ENCODE measurements around the gene ADORA2B.

The ADORA2B gene

GRCh38 chr17:15942207-15942833 is 2.6 kb upstream of the ADORA2B start:
- H3K9me3 ChIP-seq (ENCODE audit: control insufficient read depth, insufficient read depth, low read depth, low read length), result 0 out of 2 replicates have a peak, but pooled peaks cover 6% of the 10 kb centered on the region
- H3K27me3 ChIP-seq (ENCODE audit: control insufficient read depth, insufficient read depth, low read length), result peaks cover 48% of the 10 kb centered on the region
- H3K27ac ChIP-seq (ENCODE audit: low read depth, low read length), result no peak overlapping the region
- H3K9ac ChIP-seq (ENCODE audit: low read length), result no peak overlapping the region
- no peaks in the 10 kb centered on the region for H3K36me3 ChIP-seq (ENCODE audit: control insufficient read depth, insufficient read depth, low read length)
- peaks cover 18% of the 10 kb centered on the region for H3K4me1 ChIP-seq (ENCODE audit: control insufficient read depth, insufficient read depth, low read length)
- H3K4me3 ChIP-seq (ENCODE audit: low read depth, low read length), result no peak overlapping the region

- H3K9me3 ChIP-seq (ENCODE audit: control insufficient read depth, insufficient read depth, low read depth, low read length), result 0 out of 2 replicates have a peak, but pooled peaks cover 6% of the 10 kb centered on the region
- H3K9ac ChIP-seq (ENCODE audit: low read length), result peak overlapping the region; percentile 84
- peaks cover 48% of the 10 kb centered on the region for H3K27me3 ChIP-seq (ENCODE audit: control insufficient read depth, insufficient read depth, low read length)
- peak overlapping the region; percentile 96 for H3K4me3 ChIP-seq (ENCODE audit: low read depth, low read length)
- H3K4me1 ChIP-seq (ENCODE audit: control insufficient read depth, insufficient read depth, low read length), result peaks cover 30% of the 10 kb centered on the region
- no peak overlapping the region for H3K27ac ChIP-seq (ENCODE audit: low read depth, low read length)
- H3K36me3 ChIP-seq (ENCODE audit: control insufficient read depth, insufficient read depth, low read length), result no peaks in the 10 kb centered on the region
Measured at GRCh38 chr17:15943971-15944758, 765 bp upstream of the ADORA2B start.

GRCh38 chr17:15945527-15946191 is 729 bp downstream of the ADORA2B start:
- Histone ChIP-seq H3K27ac (ENCODE audit: low read depth, low read length) (no peak overlapping the region), H3K9me3 (ENCODE audit: control insufficient read depth, insufficient read depth, low read depth, low read length) (0 out of 2 replicates have a peak, but pooled peaks cover 6% of the 10 kb centered on the region), H3K9ac (ENCODE audit: low read length) (peak overlapping the region; percentile 84), H3K4me3 (ENCODE audit: low read depth, low read length) (peak overlapping the region; percentile 96), H3K36me3 (ENCODE audit: control insufficient read depth, insufficient read depth, low read length) (peaks cover 4% of the 10 kb centered on the region; the same call in 1 of the 2 replicates), H3K4me1 (ENCODE audit: control insufficient read depth, insufficient read depth, low read length) (peaks cover 30% of the 10 kb centered on the region), H3K27me3 (ENCODE audit: control insufficient read depth, insufficient read depth, low read length) (peaks cover 48% of the 10 kb centered on the region)

GRCh38 chr17:15946611-15947120 is 1.7 kb downstream of the ADORA2B start:
- 0 out of 2 replicates have a peak, but pooled peaks cover 4% of the 10 kb centered on the region for H3K9me3 ChIP-seq (ENCODE audit: control insufficient read depth, insufficient read depth, low read depth, low read length)
- H3K4me3 ChIP-seq (ENCODE audit: low read depth, low read length), result peak overlapping the region; percentile 96
- H3K27me3 ChIP-seq (ENCODE audit: control insufficient read depth, insufficient read depth, low read length), result peaks cover 48% of the 10 kb centered on the region
- H3K9ac ChIP-seq (ENCODE audit: low read length), result no peak overlapping the region
- H3K36me3 ChIP-seq (ENCODE audit: control insufficient read depth, insufficient read depth, low read length), result peaks cover 7% of the 10 kb centered on the region; the same call in 1 of the 2 replicates
- no peak overlapping the region for H3K27ac ChIP-seq (ENCODE audit: low read depth, low read length)
- peaks cover 33% of the 10 kb centered on the region for H3K4me1 ChIP-seq (ENCODE audit: control insufficient read depth, insufficient read depth, low read length)

- no peak overlapping the region for H3K9ac ChIP-seq (ENCODE audit: low read length)
- peaks cover 37% of the 10 kb centered on the region for H3K4me1 ChIP-seq (ENCODE audit: control insufficient read depth, insufficient read depth, low read length)
- peaks cover 48% of the 10 kb centered on the region for H3K27me3 ChIP-seq (ENCODE audit: control insufficient read depth, insufficient read depth, low read length)
- no peaks in the 10 kb centered on the region for H3K9me3 ChIP-seq (ENCODE audit: control insufficient read depth, insufficient read depth, low read depth, low read length)
- H3K27ac ChIP-seq (ENCODE audit: low read depth, low read length), result no peak overlapping the region
- H3K4me3 ChIP-seq (ENCODE audit: low read depth, low read length), result peak overlapping the region; percentile 96; the same call in 1 of the 2 replicates
- H3K36me3 ChIP-seq (ENCODE audit: control insufficient read depth, insufficient read depth, low read length), result peaks cover 7% of the 10 kb centered on the region; the same call in 1 of the 2 replicates
Measured at GRCh38 chr17:15947271-15947670, 2.3 kb downstream of the ADORA2B start.

- H3K27ac ChIP-seq (ENCODE audit: low read depth, low read length), result no peak overlapping the region
- H3K4me1 ChIP-seq (ENCODE audit: control insufficient read depth, insufficient read depth, low read length), result peaks cover 37% of the 10 kb centered on the region
- H3K9me3 ChIP-seq (ENCODE audit: control insufficient read depth, insufficient read depth, low read depth, low read length), result no peaks in the 10 kb centered on the region
- H3K4me3 ChIP-seq (ENCODE audit: low read depth, low read length), result no peak overlapping the region
- H3K36me3 ChIP-seq (ENCODE audit: control insufficient read depth, insufficient read depth, low read length), result peaks cover 7% of the 10 kb centered on the region; the same call in 1 of the 2 replicates
- peak overlapping the region; percentile 27 for H3K9ac ChIP-seq (ENCODE audit: low read length)
- H3K27me3 ChIP-seq (ENCODE audit: control insufficient read depth, insufficient read depth, low read length), result peaks cover 40% of the 10 kb centered on the region
Measured at GRCh38 chr17:15947976-15948752, 3.2 kb downstream of the ADORA2B start.

- peaks cover 7% of the 10 kb centered on the region; the same call in 1 of the 2 replicates for H3K36me3 ChIP-seq (ENCODE audit: control insufficient read depth, insufficient read depth, low read length)
- peaks cover 9% of the 10 kb centered on the region for H3K27me3 ChIP-seq (ENCODE audit: control insufficient read depth, insufficient read depth, low read length)
- H3K4me1 ChIP-seq (ENCODE audit: control insufficient read depth, insufficient read depth, low read length), result peaks cover 33% of the 10 kb centered on the region
- H3K9ac ChIP-seq (ENCODE audit: low read length), result no peak overlapping the region
- no peak overlapping the region for H3K4me3 ChIP-seq (ENCODE audit: low read depth, low read length)
- no peak overlapping the region for H3K27ac ChIP-seq (ENCODE audit: low read depth, low read length)
- H3K9me3 ChIP-seq (ENCODE audit: control insufficient read depth, insufficient read depth, low read depth, low read length), result no peaks in the 10 kb centered on the region
Measured at GRCh38 chr17:15951368-15952047, 6.6 kb downstream of the ADORA2B start.

- H3K27ac ChIP-seq (ENCODE audit: low read depth, low read length), result no peak overlapping the region
Measured at GRCh38 chr17:15952048-15952532, 7.2 kb downstream of the ADORA2B start.

GRCh38 chr17:15952916-15953790 is 8.2 kb downstream of the ADORA2B start:
- H3K9ac ChIP-seq (ENCODE audit: low read length), result no peak overlapping the region
- H3K36me3 ChIP-seq (ENCODE audit: control insufficient read depth, insufficient read depth, low read length), result peaks cover 7% of the 10 kb centered on the region; the same call in 1 of the 2 replicates
- H3K4me3 ChIP-seq (ENCODE audit: low read depth, low read length), result no peak overlapping the region
- peaks cover 30% of the 10 kb centered on the region for H3K4me1 ChIP-seq (ENCODE audit: control insufficient read depth, insufficient read depth, low read length)
- no peaks in the 10 kb centered on the region for H3K27me3 ChIP-seq (ENCODE audit: control insufficient read depth, insufficient read depth, low read length)
- H3K9me3 ChIP-seq (ENCODE audit: control insufficient read depth, insufficient read depth, low read depth, low read length), result no peaks in the 10 kb centered on the region
- H3K27ac ChIP-seq (ENCODE audit: low read depth, low read length), result no peak overlapping the region

More at GRCh38 chr17:15952048-15952532, 7.2 kb downstream of the ADORA2B start:
- H3K9me3 ChIP-seq (ENCODE audit: control insufficient read depth, insufficient read depth, low read depth, low read length), result no peaks in the 10 kb centered on the region
- peaks cover 7% of the 10 kb centered on the region; the same call in 1 of the 2 replicates for H3K36me3 ChIP-seq (ENCODE audit: control insufficient read depth, insufficient read depth, low read length)
- H3K27me3 ChIP-seq (ENCODE audit: control insufficient read depth, insufficient read depth, low read length), result peaks cover 3% of the 10 kb centered on the region; the same call in 1 of the 2 replicates
- H3K9ac ChIP-seq (ENCODE audit: low read length), result no peak overlapping the region
- peaks cover 32% of the 10 kb centered on the region for H3K4me1 ChIP-seq (ENCODE audit: control insufficient read depth, insufficient read depth, low read length)
- no peak overlapping the region for H3K4me3 ChIP-seq (ENCODE audit: low read depth, low read length)

Data from HUES6 (cell line).